Natural killer cell treated with Interleukin-12 subunit alpha and Interleukin-12 subunit beta and Interleukin-15 and Interleukin-18, amount 100 ng/mL, for 72 hours (primary cell): Measurements from ENCODE around the gene MVD. TPM values are rescaled to one million over a fixed set of nuclear protein-coding genes. Genes with fewer than 3 reads are reported as not detected.

ENCODE experiments used
- ATAC-seq, 2 donors: fragments of 150-1000 bp; cut with Tn5 transposase in 1 of 2; sonication (Bioruptor Pico), chemical (Tn5 transposase) in 1 of 2; 2 replicates each; pipeline ENCODE4 v1.10.0; 2021
- DNase-seq: peaks from one replicate; pipeline ENCODE4 v3.0.0; 2022; ENCODE audit warnings: low spot score
- H3K27ac Mint-ChIP-seq, 2 donors: 1 replicate in 1 of 2; 2 replicates in 1 of 2; pipeline ENCODE4 v1.8.0; 2022; ENCODE audit warnings: mixed read lengths in 2 of 2, mild to moderate bottlenecking in 1 of 2, moderate library complexity in 1 of 2
- H3K27me3 Mint-ChIP-seq, 2 donors: 1 replicate in 1 of 2; 2 replicates in 1 of 2; pipeline ENCODE4 v1.8.0; 2022; ENCODE audit warnings: mixed read lengths in 2 of 2
- H3K36me3 Mint-ChIP-seq: one replicate; pipeline ENCODE4 v1.8.0; 2022; ENCODE audit warnings: mixed read lengths
- H3K4me1 Mint-ChIP-seq, 2 donors: 1 replicate in 1 of 2; 2 replicates in 1 of 2; pipeline ENCODE4 v1.8.0; 2022; ENCODE audit warnings: low read depth in 2 of 2, mixed read lengths in 2 of 2, mild to moderate bottlenecking in 1 of 2
- H3K4me3 Mint-ChIP-seq: one replicate; pipeline ENCODE4 v1.8.0; 2022; ENCODE audit warnings: mixed read lengths
- H3K9me3 Mint-ChIP-seq: 2 replicates; pipeline ENCODE4 v1.8.0; 2022; ENCODE audit warnings: mixed read lengths
- total RNA-seq, 2 donors: library from RNA; stranded (reverse); gene quantifications; one replicate each; pipeline ENCODE4 v1.2.3, GENCODE V29; 2022

The MVD gene
- total RNA-seq, 2 donors from 2014 or later, result 77.2 to 124 TPM

GRCh38 chr16:88640498-88641247 lies 22.2 kb downstream of the MVD start:
- H3K4me3 Mint-ChIP-seq, result no peak overlapping the region

GRCh38 chr16:88640039-88640495 lies 22.8 kb downstream of the MVD start:
- peak overlapping the region in 1 of 2 donors; percentile 35 for H3K27ac Mint-ChIP-seq
- no peak overlapping the region for H3K4me3 Mint-ChIP-seq
- H3K27me3 Mint-ChIP-seq, result peaks cover 0 to 6% of the 10 kb centered on the region in 2 donors
- peaks cover 41 to 47% of the 10 kb centered on the region in 2 donors for H3K4me1 Mint-ChIP-seq
- no peaks in the 10 kb centered on the region for H3K9me3 Mint-ChIP-seq
- ATAC-seq (no peak), DNase-seq (no peak)
- H3K36me3 Mint-ChIP-seq, result no peaks in the 10 kb centered on the region

More at GRCh38 chr16:88640498-88641247, 22.2 kb downstream of the MVD start:
- Mint-ChIP-seq H3K27me3 (peaks cover 0 to 6% of the 10 kb centered on the region in 2 donors), H3K36me3 (no peaks in the 10 kb centered on the region), H3K27ac (peak overlapping the region in 1 of 2 donors; percentile 35), H3K9me3 (no peaks in the 10 kb centered on the region), H3K4me1 (peaks cover 36 to 46% of the 10 kb centered on the region in 2 donors)
- no peak for DNase-seq
- ATAC-seq, result no peak

GRCh38 chr16:88639231-88640038 lies 23.5 kb downstream of the MVD start:
- DNase-seq (no peak), ATAC-seq (no peak)
- Mint-ChIP-seq H3K36me3 (no peaks in the 10 kb centered on the region), H3K9me3 (no peaks in the 10 kb centered on the region), H3K27ac (no peak overlapping the region), H3K27me3 (peaks cover 0 to 6% of the 10 kb centered on the region in 2 donors), H3K4me1 (peaks cover 42 to 43% of the 10 kb centered on the region in 2 donors), H3K4me3 (no peak overlapping the region)

GRCh38 chr16:88638323-88639230 lies 24.3 kb downstream of the MVD start, which contains the start of gene IL17C:
IL17C (plus strand) TSS chr16:88638572; CDS start chr16:88638642, 70 bp downstream.
- Mint-ChIP-seq H3K36me3 (no peaks in the 10 kb centered on the region), H3K27me3 (peaks cover 0 to 6% of the 10 kb centered on the region in 2 donors), H3K9me3 (no peaks in the 10 kb centered on the region), H3K4me3 (peak within 1 kb of the TSS; percentile 55), H3K4me1 (peaks cover 39 to 43% of the 10 kb centered on the region in 2 donors), H3K27ac (peak within 1 kb of the TSS; percentile 73 to 78)
- DNase-seq (no peak), ATAC-seq (no peak)

- H3K4me1 Mint-ChIP-seq, result peaks cover 31 to 35% of the 10 kb centered on the region in 2 donors
- ATAC-seq (peak in 1 of 2 donors; percentile 4), DNase-seq (no peak)
- peak overlapping the region; percentile 67 for H3K4me3 Mint-ChIP-seq
- no peaks in the 10 kb centered on the region for H3K36me3 Mint-ChIP-seq
- peak overlapping the region; percentile 73 to 80 for H3K27ac Mint-ChIP-seq
- H3K9me3 Mint-ChIP-seq, result no peaks in the 10 kb centered on the region
- peaks cover 0 to 6% of the 10 kb centered on the region in 2 donors for H3K27me3 Mint-ChIP-seq
Measured at GRCh38 chr16:88636488-88637265, 26.2 kb downstream of the MVD start.

GRCh38 chr16:88635671-88636319 lies 27.1 kb downstream of the MVD start:
- no peak for DNase-seq
- H3K4me3 Mint-ChIP-seq, result peak overlapping the region; percentile 67
- peak overlapping the region; percentile 58 to 80 for H3K27ac Mint-ChIP-seq
- peaks cover 31 to 35% of the 10 kb centered on the region in 2 donors for H3K4me1 Mint-ChIP-seq
- no peak for ATAC-seq
- peaks cover 0 to 6% of the 10 kb centered on the region in 2 donors for H3K27me3 Mint-ChIP-seq
- H3K9me3 Mint-ChIP-seq, result no peaks in the 10 kb centered on the region
- H3K36me3 Mint-ChIP-seq, result no peaks in the 10 kb centered on the region

GRCh38 chr16:88634994-88635670 lies 27.8 kb downstream of the MVD start:
- no peaks in the 10 kb centered on the region for H3K36me3 Mint-ChIP-seq
- no peaks in the 10 kb centered on the region for H3K9me3 Mint-ChIP-seq
- ATAC-seq (no peak), DNase-seq (no peak)
- H3K27me3 Mint-ChIP-seq, result peaks cover 0 to 2% of the 10 kb centered on the region in 2 donors
- H3K4me3 Mint-ChIP-seq, result peak overlapping the region; percentile 67
- H3K4me1 Mint-ChIP-seq, result peaks cover 25 to 29% of the 10 kb centered on the region in 2 donors
- H3K27ac Mint-ChIP-seq, result peak overlapping the region in 1 of 2 donors; percentile 58

- peaks cover 22 to 28% of the 10 kb centered on the region in 2 donors for H3K4me1 Mint-ChIP-seq
- no peaks in the 10 kb centered on the region for H3K36me3 Mint-ChIP-seq
- no peaks in the 10 kb centered on the region for H3K9me3 Mint-ChIP-seq
- ATAC-seq (peak; percentile 68 to 81), DNase-seq (peak; percentile 86)
- no peaks in the 10 kb centered on the region for H3K27me3 Mint-ChIP-seq
- no peak overlapping the region for H3K27ac Mint-ChIP-seq
- H3K4me3 Mint-ChIP-seq, result peak overlapping the region; percentile 67
Measured at GRCh38 chr16:88634141-88634993, 28.5 kb downstream of the MVD start.

GRCh38 chr16:88633684-88634140 lies 29.2 kb downstream of the MVD start:
- H3K36me3 Mint-ChIP-seq, result no peaks in the 10 kb centered on the region
- peaks cover 22 to 28% of the 10 kb centered on the region in 2 donors for H3K4me1 Mint-ChIP-seq
- peak overlapping the region; percentile 67 for H3K4me3 Mint-ChIP-seq
- no peak overlapping the region for H3K27ac Mint-ChIP-seq
- ATAC-seq, result peak; percentile 44 to 57
- DNase-seq, result peak; percentile 80
- H3K9me3 Mint-ChIP-seq, result no peaks in the 10 kb centered on the region
- no peaks in the 10 kb centered on the region for H3K27me3 Mint-ChIP-seq

- Mint-ChIP-seq H3K9me3 (no peaks in the 10 kb centered on the region), H3K4me1 (peaks cover 17 to 22% of the 10 kb centered on the region in 2 donors), H3K27ac (no peak overlapping the region), H3K4me3 (no peak overlapping the region), H3K36me3 (no peaks in the 10 kb centered on the region), H3K27me3 (no peaks in the 10 kb centered on the region)
- no peak for DNase-seq
- ATAC-seq, result no peak
Measured at GRCh38 chr16:88632587-88632930, 30.3 kb downstream of the MVD start.

- H3K27me3 Mint-ChIP-seq, result no peaks in the 10 kb centered on the region
- H3K27ac Mint-ChIP-seq, result no peak overlapping the region
- peaks cover 14 to 17% of the 10 kb centered on the region in 2 donors for H3K4me1 Mint-ChIP-seq
- ATAC-seq, result no peak
- no peak overlapping the region for H3K4me3 Mint-ChIP-seq
- no peaks in the 10 kb centered on the region for H3K9me3 Mint-ChIP-seq
- no peaks in the 10 kb centered on the region for H3K36me3 Mint-ChIP-seq
- no peak for DNase-seq
Measured at GRCh38 chr16:88631920-88632586, 30.8 kb downstream of the MVD start.
